ENCODE data around the gene MAVS.

- TF ChIP-seq CTCF (IDR thresholded peaks at IDR 0.05) = no peak
- no peak for TF ChIP-seq POLR2A (IDR thresholded peaks at IDR 0.05)
Observed at GRCh38 chr20:3863317-3863716, 16.7 kb downstream of the MAVS start.

Measured in heart left ventricle (tissue), 13 donors.